Astrocyte (in vitro differentiated cells and primary cell): ENCODE measurements around the gene ZNF701. TPM values are rescaled to one million over a fixed set of nuclear protein-coding genes. Genes with fewer than 3 reads are reported as not detected.
A peak's percentile ranks its signal among the peaks of the same experiment; 100 is the strongest.
"Not testable (repeated sequence)": the region's sequence is repeated elsewhere in the genome, so short reads cannot be mapped to it uniquely, and the experiment has no call there.

Experiments
- DNase-seq: peaks from one replicate; pipeline ENCODE4 v3.0.0-alpha.2; 2010; ENCODE audit warnings: low read depth
- FAIRE-seq: peaks from 2 replicates; lab custom pipeline; 2011; peaks lifted over from hg19 to GRCh38; lab: Jason Lieb, UNC
- H2AFZ ChIP-seq: 2 replicates; pipeline ENCODE4 v1.6.0; 2012; ENCODE audit warnings: low read depth, low read length, inconsistent platforms
- H3K27ac ChIP-seq: 2 replicates; pipeline ENCODE4 v1.5.1; 2011; ENCODE audit warnings: low read depth, low read length, inconsistent platforms
- H3K27me3 ChIP-seq: 2 replicates; pipeline ENCODE4 v1.6.0; 2011; ENCODE audit warnings: low read length, inconsistent platforms; ENCODE audit not compliant: insufficient read depth
- H3K36me3 ChIP-seq: 2 replicates; pipeline ENCODE4 v1.5.1; 2011; ENCODE audit warnings: low read length, inconsistent platforms; ENCODE audit not compliant: insufficient read depth
- H3K4me1 ChIP-seq: 2 replicates; pipeline ENCODE4 v1.5.1; 2011; ENCODE audit warnings: low read length, inconsistent platforms; ENCODE audit not compliant: insufficient read depth
- H3K4me2 ChIP-seq: 2 replicates; pipeline ENCODE4 v1.6.0; 2012; ENCODE audit warnings: low read length, inconsistent platforms
- H3K4me3 ChIP-seq: 2 replicates; pipeline ENCODE4 v1.5.1; 2011; ENCODE audit warnings: low read depth, mild to moderate bottlenecking, low read length, inconsistent platforms; ENCODE audit not compliant: insufficient read depth
- H3K79me2 ChIP-seq: 2 replicates; pipeline ENCODE4 v1.6.0; 2012; ENCODE audit warnings: mild to moderate bottlenecking, low read length, inconsistent platforms; ENCODE audit not compliant: insufficient read depth
- H3K9ac ChIP-seq: 2 replicates; pipeline ENCODE4 v1.6.0; 2012; ENCODE audit warnings: mild to moderate bottlenecking, low read length, inconsistent platforms
- H3K9me3 ChIP-seq: 2 replicates; pipeline ENCODE4 v1.5.1; 2012; ENCODE audit warnings: low read depth, mild to moderate bottlenecking, low read length, inconsistent platforms; ENCODE audit not compliant: insufficient read depth
- H4K20me1 ChIP-seq: 2 replicates; pipeline ENCODE4 v1.6.0; 2012; ENCODE audit warnings: low read length, inconsistent platforms; ENCODE audit not compliant: insufficient read depth
- H3K27ac Mint-ChIP-seq: one replicate; pipeline ENCODE4 v1.8.0; 2021; ENCODE audit warnings: mild to moderate bottlenecking, mixed read lengths; ENCODE audit not compliant: unreplicated experiment
- H3K27me3 Mint-ChIP-seq: one replicate; pipeline ENCODE4 v1.8.0; 2021; ENCODE audit warnings: low read depth, mixed read lengths; ENCODE audit not compliant: unreplicated experiment
- H3K36me3 Mint-ChIP-seq: one replicate; pipeline ENCODE4 v1.8.0; 2021; ENCODE audit warnings: low read depth, mixed read lengths; ENCODE audit not compliant: unreplicated experiment
- H3K4me1 Mint-ChIP-seq: one replicate; pipeline ENCODE4 v1.8.0; 2021; ENCODE audit warnings: low read depth, mixed read lengths; ENCODE audit not compliant: unreplicated experiment
- H3K4me3 Mint-ChIP-seq: one replicate; pipeline ENCODE4 v1.8.0; 2021; ENCODE audit warnings: mild to moderate bottlenecking, moderate library complexity, mixed read lengths; ENCODE audit not compliant: unreplicated experiment
- H3K9me3 Mint-ChIP-seq: one replicate; pipeline ENCODE4 v1.8.0; 2021; ENCODE audit warnings: mild to moderate bottlenecking, mixed read lengths; ENCODE audit not compliant: unreplicated experiment
- CTCF ChIP-seq: IDR thresholded peaks from 2 replicates; pipeline ENCODE4 v1.5.1; 2011; ENCODE audit warnings: low read depth, mild to moderate bottlenecking, inconsistent platforms, low read length, moderate library complexity; ENCODE audit not compliant: insufficient read depth
- EZH2 ChIP-seq: IDR thresholded peaks from 2 replicates; pipeline ENCODE4 v1.6.1; 2012; ENCODE audit warnings: mild to moderate bottlenecking, low read length, inconsistent platforms; ENCODE audit not compliant: insufficient read depth
- total RNA-seq: library from RNA; stranded (reverse); gene quantifications from 2 replicates; pipeline ENCODE4 v1.2.1, GENCODE V29; 2021

Gene ZNF701
- total RNA-seq, 1 donor from 2014 or later: 15.6 TPM

GRCh38 chr19:52600639-52601024, 30.5 kb downstream of the ZNF701 start:
- no peak overlapping the region for H3K27ac ChIP-seq
- H3K4me2 ChIP-seq: peak overlapping the region; percentile 96
- H3K4me1 ChIP-seq: no peaks in the 10 kb centered on the region
- Mint-ChIP-seq H3K9me3 (peaks cover 23% of the 10 kb centered on the region), H3K27ac (no peak overlapping the region), H3K4me1 (peaks cover 7% of the 10 kb centered on the region), H3K36me3 (peaks cover 33% of the 10 kb centered on the region), H3K4me3 (peak overlapping the region; percentile 90), H3K27me3 (no peaks in the 10 kb centered on the region)
- H2AFZ ChIP-seq: peak overlapping the region; percentile 89
- peak overlapping the region; percentile 78 for H3K4me3 ChIP-seq
- TF ChIP-seq EZH2 (no peak), CTCF (no peak)
- peaks cover 8% of the 10 kb centered on the region for H3K9me3 ChIP-seq
- DNase-seq (no peak), FAIRE-seq (no peak)
- no peaks in the 10 kb centered on the region for H3K79me2 ChIP-seq
- no peaks in the 10 kb centered on the region for H3K27me3 ChIP-seq
- H4K20me1 ChIP-seq: no peaks in the 10 kb centered on the region
- peak overlapping the region; percentile 59 for H3K9ac ChIP-seq
- peaks cover 6% of the 10 kb centered on the region for H3K36me3 ChIP-seq

- peak overlapping the region; percentile 78 for H3K4me3 ChIP-seq
- H3K27me3 ChIP-seq: no peaks in the 10 kb centered on the region
- H3K4me1 ChIP-seq: no peaks in the 10 kb centered on the region
- peak overlapping the region; percentile 96 for H3K4me2 ChIP-seq
- peaks cover 6% of the 10 kb centered on the region for H3K36me3 ChIP-seq
- Mint-ChIP-seq H3K4me1 (peaks cover 7% of the 10 kb centered on the region), H3K27ac (peak overlapping the region; percentile 26), H3K36me3 (peaks cover 28% of the 10 kb centered on the region), H3K27me3 (no peaks in the 10 kb centered on the region), H3K9me3 (peaks cover 19% of the 10 kb centered on the region), H3K4me3 (peak overlapping the region; percentile 90)
- H4K20me1 ChIP-seq: no peaks in the 10 kb centered on the region
- H3K79me2 ChIP-seq: no peaks in the 10 kb centered on the region
- peak overlapping the region; percentile 89 for H2AFZ ChIP-seq
- TF ChIP-seq CTCF (no peak), EZH2 (no peak)
- FAIRE-seq (no peak), DNase-seq (peak; percentile 80)
- peaks cover 8% of the 10 kb centered on the region for H3K9me3 ChIP-seq
- H3K9ac ChIP-seq: peak overlapping the region; percentile 72
- H3K27ac ChIP-seq: no peak overlapping the region
These were observed 31.2 kb downstream of the ZNF701 start for GRCh38 chr19:52601025-52601973.

GRCh38 chr19:52601974-52602366, 31.9 kb downstream of the ZNF701 start:
- not testable (repeated sequence) for H3K4me1 Mint-ChIP-seq, H3K27me3 ChIP-seq, H3K27ac ChIP-seq, H3K9me3 ChIP-seq, H4K20me1 ChIP-seq, H3K4me1 ChIP-seq, DNase-seq, FAIRE-seq, H3K79me2 ChIP-seq, H3K36me3 ChIP-seq, H3K27me3 Mint-ChIP-seq
- Mint-ChIP-seq H3K36me3 (peaks cover 26% of the 10 kb centered on the region), H3K4me3 (peak overlapping the region; percentile 90), H3K27ac (peak overlapping the region; percentile 3), H3K9me3 (peaks cover 14% of the 10 kb centered on the region)
- peak overlapping the region; percentile 72 for H3K9ac ChIP-seq
- peak overlapping the region; percentile 96 for H3K4me2 ChIP-seq
- H2AFZ ChIP-seq: peak overlapping the region; percentile 89
- H3K4me3 ChIP-seq: peak overlapping the region; percentile 78
